ENCODE measurements around the gene INPP4B. TPM values are rescaled to one million over a fixed set of nuclear protein-coding genes. Genes with fewer than 3 reads are reported as not detected.

The INPP4B gene
- total RNA-seq, 1 experiment from 2014 or later = 0.07 TPM

DNA sequence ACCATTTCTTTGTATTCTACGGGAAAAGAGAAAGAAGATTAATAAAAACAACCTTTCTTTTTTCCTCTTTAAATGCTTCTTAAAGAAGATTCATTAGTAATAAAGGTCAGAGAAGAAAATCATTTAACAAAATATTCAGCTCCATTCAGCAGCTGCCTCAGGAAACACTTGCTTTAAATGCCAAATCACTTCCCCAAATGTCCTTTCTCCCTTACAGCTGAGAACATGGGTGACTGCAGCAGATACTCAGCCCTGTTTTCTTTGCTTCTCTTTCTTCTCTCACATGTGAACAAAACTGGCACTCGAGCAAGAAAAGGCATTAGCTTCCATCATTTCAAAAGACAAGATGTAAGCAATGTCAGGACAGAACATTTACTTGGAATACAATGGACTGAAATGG is 120.2 kb downstream of the INPP4B start:
- Histone ChIP-seq H2BK15ac (ENCODE audit: low read depth, low read length) (no peak overlapping the region), H3K23me2 (ENCODE audit: insufficient read length, low read depth, low read length, poor library complexity, severe bottlenecking) (no peaks in the 10 kb centered on the region), H3K27ac (ENCODE audit: insufficient read length, low read depth, low read length) (no peak overlapping the region), H2AFZ (ENCODE audit: low read length) (no peak overlapping the region), H3K4me1 (ENCODE audit: insufficient read depth, low read length) (no peaks in the 10 kb centered on the region), H4K5ac (ENCODE audit: insufficient read length, low read depth, low read length) (no peak overlapping the region), H3K18ac (ENCODE audit: insufficient read length, low read depth, low read length) (no peak overlapping the region), H3K79me2 (ENCODE audit: insufficient read depth, low read length) (no peaks in the 10 kb centered on the region), H4K8ac (replicated peaks; ENCODE audit: insufficient read length, low read depth, low read length) (no peak overlapping the region), H2BK5ac (ENCODE audit: insufficient read length, low read length) (no peak overlapping the region), H3K23ac (ENCODE audit: insufficient read length, low read depth, low read length) (no peak overlapping the region), H3K4ac (ENCODE audit: low read depth, low read length) (no peak overlapping the region), H3T11ph (ENCODE audit: low read length) (no peak overlapping the region), H2AK5ac (ENCODE audit: insufficient read length, low read length) (no peak overlapping the region), H2BK120ac (ENCODE audit: low read depth, low read length, poor library complexity, severe bottlenecking) (no peak overlapping the region), H3K4me2 (ENCODE audit: insufficient read depth, insufficient read length, low read length) (no peak overlapping the region), H3K56ac (ENCODE audit: insufficient read length, low read depth, low read length) (no peak overlapping the region), H3K9me3 (ENCODE audit: control insufficient read depth, low read depth, low read length) (no peaks in the 10 kb centered on the region), H2BK12ac (ENCODE audit: insufficient read length, low read depth, low read length) (no peak overlapping the region), H2BK20ac (ENCODE audit: low read depth, low read length, poor library complexity, severe bottlenecking) (no peak overlapping the region), H3K9ac (ENCODE audit: extremely low read depth, insufficient read length, low read length) (no peak overlapping the region), H3K79me1 (ENCODE audit: insufficient read depth, low read depth, low read length, poor library complexity, severe bottlenecking) (no peaks in the 10 kb centered on the region), H3K14ac (ENCODE audit: insufficient read depth, low read length) (no peak overlapping the region), H4K20me1 (ENCODE audit: control insufficient read depth, insufficient read depth, insufficient read length) (no peaks in the 10 kb centered on the region), H3K27me3 (ENCODE audit: insufficient read depth, low read length) (no peaks in the 10 kb centered on the region), H4K91ac (ENCODE audit: insufficient read length, low read depth, low read length) (no peak overlapping the region)
- no peaks in the 10 kb centered on the region for H3K27me3 Mint-ChIP-seq (ENCODE audit: low read depth)
- no CpG with 5 or more reads among the region's 2 CpGs for WGBS (ENCODE audit: extremely low coverage, insufficient read length, low lambda C conversion rate)
- H3K4me3 Mint-ChIP-seq = no peak overlapping the region
- H3K27ac Mint-ChIP-seq = no peak overlapping the region
- no peaks in the 10 kb centered on the region for H3K4me1 Mint-ChIP-seq
- H3K9me3 Mint-ChIP-seq = no peaks in the 10 kb centered on the region
- H3K36me3 Mint-ChIP-seq (ENCODE audit: insufficient read depth in 1 of 3, low read depth in 3 of 3) = no peaks in the 10 kb centered on the region; a peak in 1 of 7 replicates
- TF ChIP-seq, protein P1, sequence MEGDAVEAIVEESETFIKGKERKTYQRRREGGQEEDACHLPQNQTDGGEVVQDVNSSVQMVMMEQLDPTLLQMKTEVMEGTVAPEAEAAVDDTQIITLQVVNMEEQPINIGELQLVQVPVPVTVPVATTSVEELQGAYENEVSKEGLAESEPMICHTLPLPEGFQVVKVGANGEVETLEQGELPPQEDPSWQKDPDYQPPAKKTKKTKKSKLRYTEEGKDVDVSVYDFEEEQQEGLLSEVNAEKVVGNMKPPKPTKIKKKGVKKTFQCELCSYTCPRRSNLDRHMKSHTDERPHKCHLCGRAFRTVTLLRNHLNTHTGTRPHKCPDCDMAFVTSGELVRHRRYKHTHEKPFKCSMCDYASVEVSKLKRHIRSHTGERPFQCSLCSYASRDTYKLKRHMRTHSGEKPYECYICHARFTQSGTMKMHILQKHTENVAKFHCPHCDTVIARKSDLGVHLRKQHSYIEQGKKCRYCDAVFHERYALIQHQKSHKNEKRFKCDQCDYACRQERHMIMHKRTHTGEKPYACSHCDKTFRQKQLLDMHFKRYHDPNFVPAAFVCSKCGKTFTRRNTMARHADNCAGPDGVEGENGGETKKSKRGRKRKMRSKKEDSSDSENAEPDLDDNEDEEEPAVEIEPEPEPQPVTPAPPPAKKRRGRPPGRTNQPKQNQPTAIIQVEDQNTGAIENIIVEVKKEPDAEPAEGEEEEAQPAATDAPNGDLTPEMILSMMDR (conservative IDR thresholded peaks at IDR 0.05) = no peak
- no peak for DNase-seq

Data from H9 (cell line).